SK-N-SH (cell line): ENCODE data around the gene TULP1. TPM values are rescaled to one million over a fixed set of nuclear protein-coding genes. Genes with fewer than 3 reads are reported as not detected.

ENCODE experiments used
- CTCF ChIA-PET: fragments of 300-600, 350-600 bp; formaldehyde crosslinking; extraction: SDS; loops from one replicate; lab custom pipeline; 2021; lab: Yijun Ruan, JAX
- POLR2A ChIA-PET: fragments of 350-600 bp; sonication (Branson Sonifier 250); formaldehyde crosslinking; extraction: SDS; loops from one replicate; lab custom pipeline; 2020; ENCODE audit warnings: antibody characterized with exemption, inconsistent platforms; lab: Yijun Ruan, JAX
- DNase-seq: peaks from one replicate; pipeline ENCODE4 v3.0.0; 2012
- H2AFZ ChIP-seq: fragments of 200-600 bp; sonication (generic); 2 replicates; pipeline ENCODE4 v1.8.1; 2016; ENCODE audit warnings: antibody characterized with exemption, mild to moderate bottlenecking, low read depth
- H3F3A ChIP-seq: fragments of 200-600 bp; sonication (generic); replicated peaks from 2 replicates; pipeline ENCODE3; 2016; ENCODE audit warnings: antibody characterized with exemption, mild to moderate bottlenecking; ENCODE audit not compliant: insufficient read depth
- H3K27ac ChIP-seq, 2 experiments: fragments of 200-500 bp in 1 of 2; fragments of 200-600 bp in 1 of 2; sonication (Bioruptor generic) in 1 of 2; sonication (generic), shearing (Covaris generic) in 1 of 2; 2 replicates each; pipeline versions ENCODE4 v1.5.1 to v1.6.1; 2014 to 2016; ENCODE audit warnings: low read depth in 2 of 2, inconsistent platforms in 1 of 2, low read length in 1 of 2, mild to moderate bottlenecking in 1 of 2, mixed read lengths in 1 of 2
- H3K27me3 ChIP-seq: fragments of 200-600 bp; sonication (generic), shearing (Covaris generic); 2 replicates; pipeline ENCODE4 v1.6.1; 2016; ENCODE audit warnings: mixed run types; ENCODE audit not compliant: insufficient read depth
- H3K36me3 ChIP-seq, 2 experiments: fragments of 200-500 bp in 1 of 2; fragments of 200-600 bp in 1 of 2; sonication (Bioruptor generic) in 1 of 2; sonication (generic) in 1 of 2; replicated peaks in 1 of 2; 2 replicates each; pipeline versions ENCODE3 to v1.5.1; 2014 to 2016; ENCODE audit warnings: low read length in 1 of 2, mild to moderate bottlenecking in 1 of 2; ENCODE audit not compliant: insufficient read depth in 2 of 2, control insufficient read depth in 1 of 2
- H3K4me1 ChIP-seq, 2 experiments: fragments of 200-500 bp in 1 of 2; fragments of 200-600 bp in 1 of 2; sonication (Bioruptor generic) in 1 of 2; sonication (generic), shearing (Covaris generic) in 1 of 2; 2 replicates each; pipeline versions ENCODE4 v1.5.1 to v1.6.1; 2014 to 2016; ENCODE audit warnings: low read depth in 1 of 2, low read length in 1 of 2, mixed run types in 1 of 2; ENCODE audit not compliant: insufficient read depth in 2 of 2, control insufficient read depth in 1 of 2
- H3K4me2 ChIP-seq: fragments of 200-600 bp; sonication (generic), shearing (Covaris generic); 2 replicates; pipeline ENCODE4 v1.6.1; 2017; ENCODE audit warnings: mixed run types
- H3K4me3 ChIP-seq, 2 experiments: fragments of 200-500 bp in 1 of 2; fragments of 200-600 bp in 1 of 2; sonication (Bioruptor generic) in 1 of 2; sonication (generic), shearing (Covaris generic) in 1 of 2; 2 replicates each; pipeline versions ENCODE4 v1.5.1 to v1.8.1; 2014 to 2016; ENCODE audit warnings: low read depth in 2 of 2, inconsistent platforms in 1 of 2, low read length in 1 of 2, mild to moderate bottlenecking in 1 of 2, mixed read lengths in 1 of 2, moderate library complexity in 1 of 2
- H3K79me2 ChIP-seq: fragments of 200-600 bp; sonication (generic); 2 replicates; pipeline ENCODE4 v1.8.1; 2017; ENCODE audit warnings: mild to moderate bottlenecking; ENCODE audit not compliant: insufficient read depth
- H3K9ac ChIP-seq: fragments of 200-600 bp; sonication (generic); 2 replicates; pipeline ENCODE4 v1.6.1; 2017; ENCODE audit warnings: mixed run types
- H3K9me2 ChIP-seq: fragments of 200-600 bp; sonication (generic); 2 replicates; pipeline ENCODE4 v1.6.1; 2017; ENCODE audit warnings: mixed run types
- H3K9me3 ChIP-seq: fragments of 200-600 bp; sonication (generic); 2 replicates; pipeline ENCODE4 v1.6.1; 2017; ENCODE audit warnings: mixed run types, mild to moderate bottlenecking, moderate library complexity
- H4K20me1 ChIP-seq: fragments of 200-600 bp; sonication (generic); 2 replicates; pipeline ENCODE4 v1.6.1; 2017; ENCODE audit warnings: mild to moderate bottlenecking, mixed run types; ENCODE audit not compliant: insufficient read depth
- CTCF ChIP-seq: fragments of 200-600 bp; sonication (generic); IDR thresholded peaks from 2 replicates; pipeline ENCODE4 v1.6.1; 2017; ENCODE audit warnings: antibody characterized with exemption, mild to moderate bottlenecking, moderate library complexity
- EP300 ChIP-seq, 2 experiments: IDR thresholded peaks; 2 replicates each; pipeline versions ENCODE4 v1.4.0 to v1.6.1; 2012; ENCODE audit warnings: borderline replicate concordance in 1 of 2, low read depth in 1 of 2, low read length in 1 of 2
- EZH2phosphoT487 ChIP-seq: fragments of 200-600 bp; sonication (generic); IDR thresholded peaks from 2 replicates; pipeline ENCODE4 v1.6.1; 2017; ENCODE audit warnings: low read depth, mixed run types, mild to moderate bottlenecking, antibody characterized with exemption, moderate library complexity, borderline replicate concordance
- FOXJ3 ChIP-seq: sonication (generic); formaldehyde crosslinking; IDR thresholded peaks from 2 replicates; pipeline ENCODE4 v1.5.1; 2020; ENCODE audit warnings: mild to moderate bottlenecking, missing genetic modification reagents
- PBX3 ChIP-seq: IDR thresholded peaks from 2 replicates; pipeline ENCODE4; 2012
- RAD21 ChIP-seq: IDR thresholded peaks from 2 replicates; pipeline ENCODE4 v1.6.1; 2012; ENCODE audit warnings: mild to moderate bottlenecking, low read length
- RFX5 ChIP-seq: IDR thresholded peaks from 2 replicates; pipeline ENCODE4 v1.6.1; 2012; ENCODE audit warnings: mild to moderate bottlenecking, improper control_type of control experiment, low read length
- TCF12 ChIP-seq: IDR thresholded peaks from 2 replicates; pipeline ENCODE4 v1.4.0; 2012
- WGBS: methylation state at CpG from one replicate; pipeline ENCODE4 v1.1.6; 2017; ENCODE audit warnings: low lambda C conversion rate; 5-methylcytosine and 5-hydroxymethylcytosine counted together
- polyA plus RNA-seq, 3 experiments: library from polyadenylated mRNA; depleted of rRNA; stranded (reverse); fragments of >200 nt; gene quantifications; 2 replicates each; pipeline ENCODE4 v1.2.3, GENCODE V29; 2012
- TF ChIP-seq, protein P1 (sequence below): IDR thresholded peaks from 2 replicates; pipeline ENCODE4 v1.6.1; 2012; ENCODE audit warnings: mild to moderate bottlenecking, low read depth, low read length, moderate library complexity

TULP1 gene
- polyA plus RNA-seq, 1 of the 3 experiments (the other 2 are of a cell fraction), result not detected

DNA sequence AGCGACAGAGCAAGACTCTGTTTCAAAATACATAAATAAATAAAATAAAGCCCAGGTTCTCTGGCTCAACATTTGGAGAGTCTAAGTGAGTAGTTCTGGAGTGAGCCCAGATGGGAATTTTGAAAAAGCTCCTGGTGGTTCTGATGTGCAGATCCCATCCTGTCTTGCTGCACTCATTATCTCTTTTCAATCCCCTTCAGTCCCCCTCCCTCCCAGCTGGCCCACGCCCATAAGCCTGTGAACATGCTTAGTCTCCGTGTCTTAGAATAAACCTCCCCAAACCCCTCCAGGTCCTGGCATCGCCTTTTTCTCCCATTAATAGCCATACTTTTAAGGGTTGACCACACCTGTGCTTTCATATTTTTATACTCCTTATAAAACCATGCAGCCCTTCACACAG, 19.4 kb upstream of the TULP1 start:
- DNase-seq, result no peak
- Histone ChIP-seq H3K27me3 (no peaks in the 10 kb centered on the region), H3K9me2 (no peaks in the 10 kb centered on the region), H3K4me3 (no peak overlapping the region), H3K27ac (peak overlapping the region in 1 of 2 experiments; percentile 5; a peak in 1 of 4 replicates), H3K4me1 (peaks cover 0 to 30% of the 10 kb centered on the region in 2 experiments; a peak in 1 of 4 replicates), H4K20me1 (no peaks in the 10 kb centered on the region), H3K9ac (no peak overlapping the region), H2AFZ (no peak overlapping the region), H3K4me2 (no peak overlapping the region), H3K36me3 (no peaks in the 10 kb centered on the region), H3K9me3 (no peaks in the 10 kb centered on the region), H3F3A (no peaks in the 10 kb centered on the region), H3K79me2 (no peaks in the 10 kb centered on the region)
- ChIA-PET CTCF (interaction anchor here (0.7 to 5.3 kb wide), 7 partner anchors 10 to 205 kb away, joined by 3 to 34 read pairs (median 6); no protein-coding TSS in a partner anchor), POLR2A (interaction anchor here (1.1 kb wide), 1 partner anchor 205 kb away, joined by 4 read pairs; the partner anchor contains the start of gene ARMC12)
- 68% methylated on average over 4 of the region's 4 CpGs for WGBS
- TF ChIP-seq CTCF (no peak), RAD21 (no peak), PBX3 (no peak), RFX5 (no peak), EZH2phosphoT487 (no peak), TCF12 (no peak), EP300 (IDR thresholded peaks at IDR 0.05; ENCODE audit: borderline replicate concordance in 1 of 2, low read depth in 1 of 2, low read length in 1 of 2) (0 out of 4 replicates have a peak, but pooled peaks of 1 of the 2 experiments have one; percentile 7)

GRCh38 chr6:35524380-35525020, 11.8 kb upstream of the TULP1 start:
- ChIA-PET POLR2A (no interaction called here), CTCF (interaction anchor here (0.8 to 7.0 kb wide), 13 partner anchors 8 to 213 kb away, joined by 3 to 127 read pairs (median 12); partner anchors contain the start of genes ARMC12 and TEAD3)
- Histone ChIP-seq H3K9ac (no peak overlapping the region), H4K20me1 (no peaks in the 10 kb centered on the region), H3F3A (no peaks in the 10 kb centered on the region), H2AFZ (no peak overlapping the region), H3K36me3 (no peaks in the 10 kb centered on the region), H3K9me3 (no peaks in the 10 kb centered on the region), H3K27ac (no peak overlapping the region), H3K4me1 (peaks cover 0 to 5% of the 10 kb centered on the region in 2 experiments; a peak in 1 of 4 replicates), H3K4me3 (no peak overlapping the region), H3K9me2 (no peaks in the 10 kb centered on the region), H3K27me3 (no peaks in the 10 kb centered on the region), H3K4me2 (no peak overlapping the region), H3K79me2 (no peaks in the 10 kb centered on the region)
- DNase-seq, result no peak
- no peak for TF ChIP-seq CTCF
- TF ChIP-seq RFX5, result no peak
- TF ChIP-seq FOXJ3, result no peak
- TF ChIP-seq TCF12, result no peak
- TF ChIP-seq, protein P1, sequence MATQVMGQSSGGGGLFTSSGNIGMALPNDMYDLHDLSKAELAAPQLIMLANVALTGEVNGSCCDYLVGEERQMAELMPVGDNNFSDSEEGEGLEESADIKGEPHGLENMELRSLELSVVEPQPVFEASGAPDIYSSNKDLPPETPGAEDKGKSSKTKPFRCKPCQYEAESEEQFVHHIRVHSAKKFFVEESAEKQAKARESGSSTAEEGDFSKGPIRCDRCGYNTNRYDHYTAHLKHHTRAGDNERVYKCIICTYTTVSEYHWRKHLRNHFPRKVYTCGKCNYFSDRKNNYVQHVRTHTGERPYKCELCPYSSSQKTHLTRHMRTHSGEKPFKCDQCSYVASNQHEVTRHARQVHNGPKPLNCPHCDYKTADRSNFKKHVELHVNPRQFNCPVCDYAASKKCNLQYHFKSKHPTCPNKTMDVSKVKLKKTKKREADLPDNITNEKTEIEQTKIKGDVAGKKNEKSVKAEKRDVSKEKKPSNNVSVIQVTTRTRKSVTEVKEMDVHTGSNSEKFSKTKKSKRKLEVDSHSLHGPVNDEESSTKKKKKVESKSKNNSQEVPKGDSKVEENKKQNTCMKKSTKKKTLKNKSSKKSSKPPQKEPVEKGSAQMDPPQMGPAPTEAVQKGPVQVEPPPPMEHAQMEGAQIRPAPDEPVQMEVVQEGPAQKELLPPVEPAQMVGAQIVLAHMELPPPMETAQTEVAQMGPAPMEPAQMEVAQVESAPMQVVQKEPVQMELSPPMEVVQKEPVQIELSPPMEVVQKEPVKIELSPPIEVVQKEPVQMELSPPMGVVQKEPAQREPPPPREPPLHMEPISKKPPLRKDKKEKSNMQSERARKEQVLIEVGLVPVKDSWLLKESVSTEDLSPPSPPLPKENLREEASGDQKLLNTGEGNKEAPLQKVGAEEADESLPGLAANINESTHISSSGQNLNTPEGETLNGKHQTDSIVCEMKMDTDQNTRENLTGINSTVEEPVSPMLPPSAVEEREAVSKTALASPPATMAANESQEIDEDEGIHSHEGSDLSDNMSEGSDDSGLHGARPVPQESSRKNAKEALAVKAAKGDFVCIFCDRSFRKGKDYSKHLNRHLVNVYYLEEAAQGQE, result no peak
- WGBS, result 70% methylated on average over 3 of the region's 3 CpGs
